Tibial nerve (tissue), 4 donors: Measurements from ENCODE around the gene ETF1. TPM values are rescaled to one million over a fixed set of nuclear protein-coding genes. Genes with fewer than 3 reads are reported as not detected.

Source experiments
- DNase-seq, 2 donors: peaks; one replicate each; pipeline ENCODE4 v3.0.0-alpha.2; 2019; ENCODE audit warnings: low spot score in 2 of 2
- H3K27ac ChIP-seq, 4 donors: fragments of 200-600 bp; sonication (generic) in 3 of 4; one replicate each; pipeline ENCODE4 v1.5.1; 2017 to 2019; ENCODE audit warnings: mild to moderate bottlenecking in 1 of 4
- H3K27me3 ChIP-seq, 2 donors: fragments of 200-600 bp; sonication (generic) in 1 of 2; one replicate each; pipeline versions ENCODE4 v1.5.1 to v1.6.0; 2017 to 2019
- H3K36me3 ChIP-seq, 3 donors: fragments of 200-600 bp; sonication (generic); one replicate each; pipeline ENCODE4 v1.5.1; 2018 to 2019
- H3K4me1 ChIP-seq, 4 donors: fragments of 200-600 bp; sonication (generic) in 3 of 4; one replicate each; pipeline ENCODE4 v1.5.1; 2017 to 2019
- H3K4me3 ChIP-seq, 4 donors: fragments of 200-600 bp; sonication (generic) in 3 of 4; one replicate each; pipeline ENCODE4 v1.5.1; 2017 to 2019; ENCODE audit warnings: mild to moderate bottlenecking in 1 of 4, moderate library complexity in 1 of 4
- H3K9me3 ChIP-seq, 4 donors: fragments of 200-600 bp; sonication (generic) in 3 of 4; one replicate each; pipeline ENCODE4 v1.5.1; 2017 to 2019
- EP300 ChIP-seq, 2 donors: sonication (generic); formaldehyde crosslinking; IDR thresholded peaks; one replicate each; pipeline ENCODE4 v1.6.1; 2017; ENCODE audit warnings: antibody characterized with exemption in 2 of 2, mild to moderate bottlenecking in 1 of 2
- POLR2A ChIP-seq, 2 donors: fragments of 450-650 bp; IDR thresholded peaks; one replicate each; pipeline ENCODE4 v1.6.1; 2017; ENCODE audit warnings: antibody characterized with exemption in 2 of 2, mild to moderate bottlenecking in 2 of 2, moderate library complexity in 2 of 2
- WGBS, 2 donors: methylation state at CpG; one replicate each; pipeline ENCODE4 v1.1.5; 2018; 5-methylcytosine and 5-hydroxymethylcytosine counted together
- total RNA-seq, 4 donors: library from RNA; depleted of rRNA; stranded (reverse); fragments of >200 nt; gene quantifications; one replicate each; pipeline ENCODE4 v1.1.0, GENCODE V29; 2016
- TF ChIP-seq, protein P1 (sequence below), 5 experiments: fragments of 200-600 bp in 3 of 5; fragments of 450-650 bp in 2 of 5; sonication (generic) in 3 of 5; IDR thresholded peaks; one replicate each; pipeline ENCODE4 v1.5.1; 2016 to 2019; ENCODE audit warnings: antibody characterized with exemption in 5 of 5, mild to moderate bottlenecking in 3 of 5, moderate library complexity in 2 of 5

Gene ETF1
- total RNA-seq, 4 donors from 2014 or later: 48.4 to 80.1 (median 58.6) TPM

DNA sequence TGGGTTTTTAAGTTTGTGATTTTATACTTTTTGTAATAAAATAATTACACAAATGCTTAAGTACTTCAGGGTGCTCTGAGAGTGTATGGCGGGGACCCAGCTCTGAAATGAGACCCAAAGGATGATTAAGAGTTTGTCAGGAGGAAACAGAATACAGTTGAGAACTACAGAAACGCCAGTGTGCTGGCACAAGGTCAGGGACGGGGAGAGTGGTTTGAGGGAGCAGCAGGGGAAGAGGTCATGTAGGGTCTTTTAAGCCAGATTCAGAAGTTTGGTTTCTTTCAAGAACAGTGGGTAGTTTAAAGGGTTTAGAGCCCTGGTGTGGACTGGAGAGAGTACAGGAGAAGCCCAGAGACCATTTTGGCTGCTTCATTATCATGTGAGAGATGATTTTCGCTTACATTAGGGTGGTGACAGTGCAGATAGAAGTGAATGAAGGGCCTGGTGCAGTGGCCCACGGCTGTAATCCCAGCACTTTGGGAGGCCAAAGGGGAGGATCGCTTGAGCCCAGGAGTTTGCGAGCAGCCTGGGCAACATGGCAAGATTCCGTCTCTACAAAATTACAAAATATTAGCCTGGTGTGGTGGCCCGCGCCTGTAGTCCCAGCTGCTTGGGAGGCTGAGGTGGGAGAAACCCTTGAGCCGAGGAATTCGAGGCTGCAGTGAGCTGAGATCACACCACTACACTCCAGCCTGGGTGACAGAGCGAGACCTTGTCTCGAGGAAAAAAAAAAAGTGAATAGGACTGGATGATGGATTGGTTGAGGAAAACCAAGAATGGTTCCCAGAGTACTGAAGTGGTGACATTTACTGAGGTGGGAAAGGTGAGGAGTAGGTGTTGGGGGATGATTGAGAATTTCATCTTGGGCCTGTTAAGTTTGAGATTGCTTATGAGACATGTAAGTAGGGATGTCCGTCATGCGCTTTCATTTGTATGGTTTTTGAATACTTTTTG is 1.4 kb upstream of the ETF1 start:
- Histone ChIP-seq H3K36me3 (no peaks in the 10 kb centered on the region), H3K27me3 (no peaks in the 10 kb centered on the region), H3K27ac (peak overlapping the region; percentile 96 to 100 (median 98)), H3K4me1 (peaks cover 0 to 77% (median 37%) of the 10 kb centered on the region in 4 donors), H3K9me3 (no peaks in the 10 kb centered on the region), H3K4me3 (peak overlapping the region; percentile 76 to 99 (median 79))
- 62 to 64% methylated on average over 16 of the region's 16 CpGs for WGBS, 2 donors
- DNase-seq: peak in 1 of 2 donors; percentile 18
- TF ChIP-seq, protein P1, sequence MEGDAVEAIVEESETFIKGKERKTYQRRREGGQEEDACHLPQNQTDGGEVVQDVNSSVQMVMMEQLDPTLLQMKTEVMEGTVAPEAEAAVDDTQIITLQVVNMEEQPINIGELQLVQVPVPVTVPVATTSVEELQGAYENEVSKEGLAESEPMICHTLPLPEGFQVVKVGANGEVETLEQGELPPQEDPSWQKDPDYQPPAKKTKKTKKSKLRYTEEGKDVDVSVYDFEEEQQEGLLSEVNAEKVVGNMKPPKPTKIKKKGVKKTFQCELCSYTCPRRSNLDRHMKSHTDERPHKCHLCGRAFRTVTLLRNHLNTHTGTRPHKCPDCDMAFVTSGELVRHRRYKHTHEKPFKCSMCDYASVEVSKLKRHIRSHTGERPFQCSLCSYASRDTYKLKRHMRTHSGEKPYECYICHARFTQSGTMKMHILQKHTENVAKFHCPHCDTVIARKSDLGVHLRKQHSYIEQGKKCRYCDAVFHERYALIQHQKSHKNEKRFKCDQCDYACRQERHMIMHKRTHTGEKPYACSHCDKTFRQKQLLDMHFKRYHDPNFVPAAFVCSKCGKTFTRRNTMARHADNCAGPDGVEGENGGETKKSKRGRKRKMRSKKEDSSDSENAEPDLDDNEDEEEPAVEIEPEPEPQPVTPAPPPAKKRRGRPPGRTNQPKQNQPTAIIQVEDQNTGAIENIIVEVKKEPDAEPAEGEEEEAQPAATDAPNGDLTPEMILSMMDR (IDR thresholded peaks at IDR 0.05): no peak

- no peak for DNase-seq
- H3K27ac ChIP-seq: peak overlapping the region; percentile 96 to 100 (median 98)
- H3K27me3 ChIP-seq: no peaks in the 10 kb centered on the region
- TF ChIP-seq, protein P1 (IDR thresholded peaks at IDR 0.05): no peak
- TF ChIP-seq EP300 (IDR thresholded peaks at IDR 0.05): no peak
- no peak for TF ChIP-seq POLR2A (IDR thresholded peaks at IDR 0.05)
- peak overlapping the region; percentile 76 to 99 (median 79) for H3K4me3 ChIP-seq
- WGBS, 2 donors: 0% methylated on average over 11 to 12 of the region's 12 CpGs
- H3K4me1 ChIP-seq: peaks cover 0 to 78% (median 38%) of the 10 kb centered on the region in 4 donors
- H3K36me3 ChIP-seq: no peaks in the 10 kb centered on the region
- no peaks in the 10 kb centered on the region for H3K9me3 ChIP-seq
Measured at GRCh38 chr5:138543730-138544104, 681 bp upstream of the ETF1 start.

- H3K27ac ChIP-seq: peak overlapping the region; percentile 80 to 100 (median 98)
- no peak for DNase-seq
- whole genome bisulfite sequencing, 2 donors: 0 to 1% methylated on average over 35 to 47 of the region's 47 CpGs
- H3K36me3 ChIP-seq: no peaks in the 10 kb centered on the region
- H3K4me3 ChIP-seq: peak overlapping the region; percentile 58 to 99 (median 82)
- H3K27me3 ChIP-seq: no peaks in the 10 kb centered on the region
- TF ChIP-seq EP300 (IDR thresholded peaks at IDR 0.05) (no peak), POLR2A (IDR thresholded peaks at IDR 0.05) (no peak)
- TF ChIP-seq, protein P1 (IDR thresholded peaks at IDR 0.05): no peak
- H3K9me3 ChIP-seq: no peaks in the 10 kb centered on the region
- H3K4me1 ChIP-seq: peaks cover 0 to 73% (median 38%) of the 10 kb centered on the region in 4 donors
Measured at GRCh38 chr5:138542180-138542955, 668 bp downstream of the ETF1 start.

DNA sequence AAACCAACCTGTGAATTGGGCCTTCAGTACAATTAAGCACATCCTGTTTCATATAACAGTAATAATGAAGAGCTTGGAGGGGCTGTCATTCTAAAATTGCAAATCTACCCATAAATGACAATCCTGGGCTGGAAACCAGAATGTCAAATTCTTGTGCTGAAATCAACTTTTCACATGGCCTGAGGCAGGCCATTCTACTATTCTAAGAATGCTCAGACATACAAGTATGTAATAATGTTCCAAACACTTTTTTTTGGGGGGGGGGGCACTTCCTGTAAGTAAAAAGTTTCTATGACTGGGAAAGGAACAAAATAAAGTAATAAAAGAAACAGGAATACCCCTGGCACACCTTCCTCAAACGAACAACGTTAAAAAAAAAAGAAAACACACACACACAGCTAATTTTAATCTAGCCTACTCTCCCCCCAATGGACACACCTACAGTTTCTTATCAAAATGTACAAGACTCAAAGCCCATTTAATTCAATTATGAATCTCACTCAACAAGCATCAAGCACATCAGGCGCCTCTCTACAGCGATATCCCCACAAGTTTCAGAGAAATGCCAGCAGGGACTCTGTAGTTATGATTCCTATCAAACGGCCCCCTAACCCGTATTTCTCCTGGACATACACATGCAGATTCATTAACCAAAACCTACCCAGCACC is 1.4 kb downstream of the ETF1 start:
- Histone ChIP-seq H3K27ac (peak overlapping the region; percentile 80 to 100 (median 98)), H3K4me1 (peaks cover 0 to 73% (median 38%) of the 10 kb centered on the region in 4 donors), H3K9me3 (no peaks in the 10 kb centered on the region)

More for the DNA sequence above, 1.4 kb downstream of the ETF1 start:
- WGBS, 2 donors: 13 to 18% methylated on average over 6 of the region's 6 CpGs
- Histone ChIP-seq H3K27me3 (no peaks in the 10 kb centered on the region), H3K36me3 (no peaks in the 10 kb centered on the region), H3K4me3 (peak overlapping the region; percentile 58 to 99 (median 82))
- TF ChIP-seq POLR2A (IDR thresholded peaks at IDR 0.05) (no peak), EP300 (IDR thresholded peaks at IDR 0.05) (no peak)
- TF ChIP-seq, protein P1 (IDR thresholded peaks at IDR 0.05): no peak
- DNase-seq: no peak
